Transverse colon (tissue), 4 donors: ENCODE results near the gene RUNDC3A. TPM values are rescaled to one million over a fixed set of nuclear protein-coding genes. Genes with fewer than 3 reads are reported as not detected.

Experiments
- DNase-seq: peaks from one replicate; pipeline ENCODE4 v3.0.0-alpha.2; 2019
- H3K27ac ChIP-seq, 4 donors: fragments of 200-600 bp; sonication (generic); 2 replicates each; pipeline ENCODE4 v1.5.1; 2016 to 2018; ENCODE audit warnings: inconsistent platforms in 4 of 4
- H3K27me3 ChIP-seq: fragments of 200-600 bp; sonication (generic); 2 replicates; pipeline ENCODE4 v1.5.1; 2017; ENCODE audit warnings: inconsistent platforms
- H3K36me3 ChIP-seq, 4 donors: fragments of 200-600 bp; sonication (generic); 2 replicates each; pipeline ENCODE4 v1.5.1; 2017 to 2019; ENCODE audit warnings: inconsistent platforms in 4 of 4
- H3K4me1 ChIP-seq, 4 donors: fragments of 200-600 bp; sonication (generic); 2 replicates each; pipeline ENCODE4 v1.5.1; 2017 to 2020; ENCODE audit warnings: inconsistent platforms in 4 of 4
- H3K4me3 ChIP-seq, 4 donors: fragments of 200-600 bp; sonication (generic); 1 replicate in 1 of 4; 2 replicates in 3 of 4; pipeline versions ENCODE4 v1.5.1 to v1.6.1; 2017 to 2019; ENCODE audit warnings: inconsistent platforms in 4 of 4
- H3K9me3 ChIP-seq, 2 donors: fragments of 200-600 bp; sonication (generic); 2 replicates each; pipeline ENCODE4 v1.5.1; 2017 to 2019; ENCODE audit warnings: inconsistent platforms in 2 of 2
- EP300 ChIP-seq: sonication (generic); formaldehyde crosslinking; IDR thresholded peaks from one replicate; pipeline ENCODE4 v1.6.1; 2017; ENCODE audit warnings: antibody characterized with exemption, low read depth
- POLR2A ChIP-seq: fragments of 450-650 bp; IDR thresholded peaks from one replicate; pipeline ENCODE4 v1.6.1; 2016; ENCODE audit warnings: antibody characterized with exemption, mild to moderate bottlenecking, moderate library complexity
- POLR2AphosphoS5 ChIP-seq, 3 donors: sonication (generic); formaldehyde crosslinking; IDR thresholded peaks; one replicate each; pipeline ENCODE4 v1.6.1; 2016; ENCODE audit warnings: antibody characterized with exemption in 3 of 3
- WGBS, 2 donors: methylation state at CpG; one replicate each; pipeline ENCODE4 v1.1.5; 2018; ENCODE audit warnings: low coverage in 1 of 2; 5-methylcytosine and 5-hydroxymethylcytosine counted together
- in situ Hi-C, 4 donors: fragments of 200-750 bp; cut with MboI; loops; one replicate each; pipeline versions ENCODE4 v1.15.0 to v1.15.1; 2017; ENCODE audit warnings: low sequenced_read_pairs in 3 of 4, low pct_ligation_motif_present in 1 of 4, low pct_unique_long_range_greater_than_20kb in 1 of 4
- intact Hi-C: fragments of 100-400 bp; cut with DNase I; formaldehyde crosslinking; loops from one replicate; pipeline ENCODE4 v1.15.1; 2023; ENCODE audit warnings: low total_unique reads
- total RNA-seq, 4 donors: library from RNA; depleted of rRNA; stranded (reverse); fragments of >200 nt; gene quantifications; one replicate each; pipeline ENCODE4 v1.1.0, GENCODE V29; 2016
- TF ChIP-seq, protein P1 (sequence below), 5 experiments: fragments of 200-600 bp in 3 of 5; fragments of 450-650 bp in 2 of 5; sonication (generic) in 3 of 5; IDR thresholded peaks; 1 replicate in 2 of 5; 2 replicates in 3 of 5; pipeline ENCODE4 v1.5.1; 2016 to 2017; ENCODE audit warnings: antibody characterized with exemption in 5 of 5, inconsistent platforms in 3 of 5, mild to moderate bottlenecking in 2 of 5, moderate library complexity in 1 of 5

The RUNDC3A gene
- 1 to 10 TPM in 2 of 4 donors, under 1 TPM in 1, not detected in 1; 0.48 to 7.6 (median 1.1) TPM for total RNA-seq

GRCh38 chr17:44308320-44308818 is at the start of gene RUNDC3A:
Gene RUNDC3A (plus strand): TSS chr17:44308601. CDS start chr17:44308833, 232 bp downstream.
- in situ Hi-C loops (no loop called here), intact Hi-C loops (loop anchor here (5.0 kb wide), 1 partner anchor 1691 kb away; no protein-coding TSS in a partner anchor)
- H3K4me3 ChIP-seq = peak within 1 kb of the TSS; percentile 7 to 45 (median 21)
- peak within 1 kb of the TSS; percentile 33 to 77 (median 63) for H3K27ac ChIP-seq
- peaks cover 6 to 20% (median 14%) of the 10 kb centered on the region in 4 donors for H3K4me1 ChIP-seq
- TF ChIP-seq, protein P1, sequence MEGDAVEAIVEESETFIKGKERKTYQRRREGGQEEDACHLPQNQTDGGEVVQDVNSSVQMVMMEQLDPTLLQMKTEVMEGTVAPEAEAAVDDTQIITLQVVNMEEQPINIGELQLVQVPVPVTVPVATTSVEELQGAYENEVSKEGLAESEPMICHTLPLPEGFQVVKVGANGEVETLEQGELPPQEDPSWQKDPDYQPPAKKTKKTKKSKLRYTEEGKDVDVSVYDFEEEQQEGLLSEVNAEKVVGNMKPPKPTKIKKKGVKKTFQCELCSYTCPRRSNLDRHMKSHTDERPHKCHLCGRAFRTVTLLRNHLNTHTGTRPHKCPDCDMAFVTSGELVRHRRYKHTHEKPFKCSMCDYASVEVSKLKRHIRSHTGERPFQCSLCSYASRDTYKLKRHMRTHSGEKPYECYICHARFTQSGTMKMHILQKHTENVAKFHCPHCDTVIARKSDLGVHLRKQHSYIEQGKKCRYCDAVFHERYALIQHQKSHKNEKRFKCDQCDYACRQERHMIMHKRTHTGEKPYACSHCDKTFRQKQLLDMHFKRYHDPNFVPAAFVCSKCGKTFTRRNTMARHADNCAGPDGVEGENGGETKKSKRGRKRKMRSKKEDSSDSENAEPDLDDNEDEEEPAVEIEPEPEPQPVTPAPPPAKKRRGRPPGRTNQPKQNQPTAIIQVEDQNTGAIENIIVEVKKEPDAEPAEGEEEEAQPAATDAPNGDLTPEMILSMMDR (IDR thresholded peaks at IDR 0.05) = no peak
- TF ChIP-seq POLR2AphosphoS5 (IDR thresholded peaks at IDR 0.05) (no peak), POLR2A (no peak), EP300 (no peak)
- WGBS, 2 donors = 0% methylated on average over 30 of the region's 39 CpGs; no CpG with 5 or more reads in 1 of the 2 donors
- H3K27me3 ChIP-seq = peaks cover 60% of the 10 kb centered on the region
- no peaks in the 10 kb centered on the region for H3K36me3 ChIP-seq
- no peaks in the 10 kb centered on the region for H3K9me3 ChIP-seq
- DNase-seq = peak; percentile 81

DNA sequence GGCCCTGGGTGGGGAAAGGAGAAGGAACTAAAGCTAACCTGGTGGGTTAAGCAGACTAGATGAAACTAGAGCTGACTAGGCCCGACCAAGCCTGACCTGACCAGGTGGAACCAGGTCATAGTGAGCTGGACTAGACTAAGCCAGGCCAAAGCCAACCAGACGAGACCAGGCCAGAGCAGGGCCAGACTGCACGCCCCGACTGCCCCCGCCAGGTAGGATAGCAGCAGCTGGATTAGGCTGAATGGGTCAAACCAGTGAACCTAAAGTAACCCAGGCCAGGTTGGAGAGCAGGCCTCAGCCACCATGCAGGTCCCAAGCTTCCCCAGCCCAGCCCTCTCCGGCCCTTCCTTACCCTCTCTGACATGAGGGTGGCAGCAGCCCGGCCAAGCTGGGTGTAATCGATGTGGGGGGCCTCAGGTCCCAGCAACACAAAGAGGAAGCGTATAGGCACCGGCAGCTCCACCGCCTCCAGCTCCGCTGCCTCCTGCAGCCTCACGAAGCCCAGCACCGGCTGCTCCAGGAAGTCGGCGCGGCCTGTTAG is 49.5 kb upstream of the RUNDC3A start:
- Histone ChIP-seq H3K4me3 (no peak overlapping the region), H3K27me3 (peaks cover 15% of the 10 kb centered on the region), H3K4me1 (no peaks in the 10 kb centered on the region), H3K36me3 (no peaks in the 10 kb centered on the region), H3K27ac (no peak overlapping the region), H3K9me3 (no peaks in the 10 kb centered on the region)
- no peak for TF ChIP-seq POLR2A
- no peak for TF ChIP-seq POLR2AphosphoS5 (IDR thresholded peaks at IDR 0.05)
- TF ChIP-seq, protein P1 (IDR thresholded peaks at IDR 0.05) = no peak
- no peak for TF ChIP-seq EP300
- in situ Hi-C loops = no loop called here
- no peak for DNase-seq
- intact Hi-C loops = no loop called here
- WGBS, 2 donors = 78% methylated on average over 17 of the region's 17 CpGs; no CpG with 5 or more reads in 1 of the 2 donors

- 93% methylated on average over 6 of the region's 6 CpGs; no CpG with 5 or more reads in 1 of the 2 donors for WGBS, 2 donors
- in situ Hi-C loops = no loop called here
- Histone ChIP-seq H3K36me3 (no peaks in the 10 kb centered on the region), H3K9me3 (no peaks in the 10 kb centered on the region), H3K4me3 (no peak overlapping the region), H3K27ac (no peak overlapping the region), H3K4me1 (no peaks in the 10 kb centered on the region), H3K27me3 (peaks cover 2% of the 10 kb centered on the region)
- no peak for DNase-seq
- intact Hi-C loops = no loop called here
- TF ChIP-seq, protein P1 (IDR thresholded peaks at IDR 0.05) = no peak
- no peak for TF ChIP-seq POLR2A
- no peak for TF ChIP-seq EP300
- TF ChIP-seq POLR2AphosphoS5 (IDR thresholded peaks at IDR 0.05) = no peak
Observed at GRCh38 chr17:44260296-44260695, 48.1 kb upstream of the RUNDC3A start.

DNA sequence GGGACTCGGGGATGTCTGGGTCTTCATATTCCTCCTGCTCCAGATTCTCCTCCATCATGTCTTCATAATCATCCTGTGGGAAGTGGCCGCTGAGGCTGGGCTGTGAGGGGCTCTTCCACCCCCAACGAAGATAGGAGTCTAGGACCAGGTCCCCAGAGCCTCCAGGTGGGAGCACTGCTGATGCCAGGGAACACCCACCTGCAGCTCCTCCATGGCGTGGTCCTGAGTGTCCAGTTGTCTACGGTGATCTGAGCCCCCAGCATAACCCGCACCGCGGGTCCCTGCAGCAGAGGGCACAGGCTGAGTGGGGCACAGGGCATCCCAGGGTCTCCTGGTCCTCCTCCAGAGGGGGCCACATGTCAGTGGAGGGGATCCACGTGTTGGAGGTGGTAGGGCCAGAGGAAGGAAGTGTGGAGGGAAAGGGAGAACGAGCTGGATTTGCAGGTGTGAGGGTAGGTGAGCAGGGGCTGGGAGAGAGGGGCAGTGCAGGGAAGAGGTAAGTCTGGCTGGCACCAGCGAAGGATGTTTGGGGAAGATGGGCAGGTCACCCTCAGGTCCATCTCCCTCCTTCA is 45.7 kb upstream of the RUNDC3A start:
- Histone ChIP-seq H3K36me3 (no peaks in the 10 kb centered on the region), H3K27ac (no peak overlapping the region), H3K27me3 (no peaks in the 10 kb centered on the region), H3K4me3 (no peak overlapping the region), H3K4me1 (no peaks in the 10 kb centered on the region), H3K9me3 (no peaks in the 10 kb centered on the region)
- TF ChIP-seq POLR2A = no peak
- TF ChIP-seq EP300 = no peak
- TF ChIP-seq, protein P1 (IDR thresholded peaks at IDR 0.05) = no peak
- no peak for TF ChIP-seq POLR2AphosphoS5 (IDR thresholded peaks at IDR 0.05)
- DNase-seq = no peak
- in situ Hi-C loops = no loop called here
- intact Hi-C loops = no loop called here
- WGBS, 2 donors = 0 to 73% methylated on average over 1 to 11 of the region's 11 CpGs
